Mesodermal cell (in vitro differentiated cells): ENCODE data around the gene SASH1.

Experiments
- H3K27ac ChIP-seq: 2 replicates; pipeline ENCODE4 v1.7.0; 2013; ENCODE audit warnings: mild to moderate bottlenecking, low read depth, low read length, moderate library complexity; ENCODE audit not compliant: severe bottlenecking
- H3K36me3 ChIP-seq: 2 replicates; pipeline ENCODE4 v1.7.1; 2013; ENCODE audit warnings: mild to moderate bottlenecking, low read length, moderate library complexity; ENCODE audit not compliant: control insufficient read depth, insufficient read depth
- H3K4me1 ChIP-seq: one replicate; pipeline ENCODE4 v1.7.1; 2013; ENCODE audit warnings: mild to moderate bottlenecking, low read length; ENCODE audit not compliant: insufficient read depth, control insufficient read depth, poor library complexity, severe bottlenecking
- H3K4me3 ChIP-seq: 2 replicates; pipeline ENCODE4 v1.7.0; 2013; ENCODE audit warnings: low read length, control low read depth, mild to moderate bottlenecking; ENCODE audit not compliant: insufficient read depth, poor library complexity, severe bottlenecking; ENCODE audit errors: extremely low read depth
- H3K9me3 ChIP-seq: 2 replicates; pipeline ENCODE4 v1.7.1; 2013; ENCODE audit warnings: mild to moderate bottlenecking, low read length, moderate library complexity; ENCODE audit not compliant: control insufficient read depth
- WGBS, 2 experiments: methylation state at CpG; one replicate each; pipeline ENCODE4 v1.1.5; 2013; ENCODE audit warnings: missing lambda C conversion rate in 2 of 2; ENCODE audit not compliant: insufficient coverage in 2 of 2; 5-methylcytosine and 5-hydroxymethylcytosine counted together

SASH1 gene

DNA sequence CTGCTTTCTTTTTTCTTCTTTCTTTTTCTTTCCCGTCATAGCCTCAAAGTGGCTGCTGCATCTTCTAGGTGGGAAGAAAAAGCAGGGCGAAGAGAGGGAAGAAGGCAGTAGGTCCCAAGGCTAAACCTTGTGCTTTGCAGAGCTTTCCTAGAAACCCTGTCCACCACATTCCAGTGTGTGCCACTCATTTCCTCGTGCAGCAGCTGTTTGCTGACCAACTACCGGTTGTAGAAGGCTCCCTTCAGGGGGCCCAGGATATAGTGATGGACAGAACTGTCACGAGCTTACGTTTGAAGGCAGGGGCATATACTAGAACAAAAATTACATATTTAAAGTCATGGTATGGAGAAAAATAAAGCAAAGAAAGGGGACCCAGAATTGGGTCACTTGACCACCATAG lies 103.0 kb downstream of the SASH1 start:
- H3K9me3 ChIP-seq, result no peaks in the 10 kb centered on the region
- peaks cover 24% of the 10 kb centered on the region for H3K36me3 ChIP-seq
- WGBS, 2 experiments, result 61 to 70% methylated on average over 2 of the region's 6 CpGs
- H3K4me1 ChIP-seq, result peaks cover 39% of the 10 kb centered on the region
- H3K27ac ChIP-seq, result peak overlapping the region; percentile 19
- no peak overlapping the region for H3K4me3 ChIP-seq

DNA sequence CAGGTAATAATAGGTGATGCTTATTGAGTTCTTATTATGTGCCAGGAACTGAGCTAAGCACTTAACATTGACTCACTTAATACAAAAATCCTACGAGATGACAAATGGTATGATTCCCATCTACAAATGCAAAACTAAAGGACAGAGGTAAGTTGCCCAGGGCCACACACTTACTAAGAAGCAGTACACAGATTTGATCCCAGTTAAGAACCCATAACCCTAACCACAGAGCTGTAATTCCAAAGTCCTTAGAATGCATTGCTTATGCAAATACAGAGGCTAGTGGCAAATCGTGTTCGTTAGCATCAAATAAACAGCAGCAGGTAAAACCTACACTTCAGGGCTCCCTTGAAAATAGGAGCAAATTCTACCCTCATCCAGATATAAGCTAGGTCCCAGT lies 104.0 kb downstream of the SASH1 start:
- 63 to 86% methylated on average over 2 of the region's 3 CpGs for WGBS, 2 experiments
- H3K36me3 ChIP-seq, result peaks cover 24% of the 10 kb centered on the region
- peaks cover 29% of the 10 kb centered on the region for H3K4me1 ChIP-seq
- H3K9me3 ChIP-seq, result no peaks in the 10 kb centered on the region
- H3K27ac ChIP-seq, result no peak overlapping the region
- no peak overlapping the region for H3K4me3 ChIP-seq

DNA sequence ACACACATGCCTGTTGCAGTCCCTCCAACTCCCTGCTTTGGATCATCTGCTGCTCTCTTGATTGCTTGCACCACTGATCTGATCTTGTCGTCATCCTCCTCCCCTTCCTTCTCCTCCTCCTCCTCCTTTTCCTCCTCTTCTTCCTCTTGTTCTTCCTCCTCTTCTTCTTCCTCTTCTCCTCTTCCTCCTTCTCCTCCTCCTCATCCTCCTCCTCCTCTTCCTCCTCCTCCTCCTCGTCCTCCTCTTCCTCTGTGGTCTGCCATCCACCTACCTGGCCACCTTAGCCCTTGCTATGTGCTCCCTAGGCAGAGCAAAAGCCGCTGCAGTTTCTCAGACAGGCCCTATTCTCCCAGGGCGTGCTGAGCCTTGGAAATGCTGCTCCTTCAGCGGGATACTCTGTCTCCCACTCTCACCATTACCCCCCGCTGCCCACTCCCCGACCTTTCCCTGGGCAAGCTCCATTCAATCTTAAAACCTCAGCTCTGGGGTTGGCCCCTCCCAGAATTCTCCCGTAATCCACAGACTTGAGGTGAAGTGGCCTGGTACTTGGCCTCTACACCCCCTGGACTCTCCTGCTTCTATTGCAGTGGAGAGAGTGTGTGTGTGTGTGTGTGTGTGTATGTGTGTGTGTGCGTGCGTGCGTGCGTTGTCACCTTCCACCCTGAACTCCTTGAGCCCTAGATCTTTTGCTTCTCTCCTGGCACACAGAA lies 105.0 kb downstream of the SASH1 start:
- H3K4me3 ChIP-seq, result no peak overlapping the region
- H3K27ac ChIP-seq, result no peak overlapping the region
- no peaks in the 10 kb centered on the region for H3K9me3 ChIP-seq
- 92 to 93% methylated on average over 5 to 7 of the region's 12 CpGs for WGBS, 2 experiments
- peaks cover 21% of the 10 kb centered on the region for H3K4me1 ChIP-seq
- peaks cover 24% of the 10 kb centered on the region for H3K36me3 ChIP-seq

DNA sequence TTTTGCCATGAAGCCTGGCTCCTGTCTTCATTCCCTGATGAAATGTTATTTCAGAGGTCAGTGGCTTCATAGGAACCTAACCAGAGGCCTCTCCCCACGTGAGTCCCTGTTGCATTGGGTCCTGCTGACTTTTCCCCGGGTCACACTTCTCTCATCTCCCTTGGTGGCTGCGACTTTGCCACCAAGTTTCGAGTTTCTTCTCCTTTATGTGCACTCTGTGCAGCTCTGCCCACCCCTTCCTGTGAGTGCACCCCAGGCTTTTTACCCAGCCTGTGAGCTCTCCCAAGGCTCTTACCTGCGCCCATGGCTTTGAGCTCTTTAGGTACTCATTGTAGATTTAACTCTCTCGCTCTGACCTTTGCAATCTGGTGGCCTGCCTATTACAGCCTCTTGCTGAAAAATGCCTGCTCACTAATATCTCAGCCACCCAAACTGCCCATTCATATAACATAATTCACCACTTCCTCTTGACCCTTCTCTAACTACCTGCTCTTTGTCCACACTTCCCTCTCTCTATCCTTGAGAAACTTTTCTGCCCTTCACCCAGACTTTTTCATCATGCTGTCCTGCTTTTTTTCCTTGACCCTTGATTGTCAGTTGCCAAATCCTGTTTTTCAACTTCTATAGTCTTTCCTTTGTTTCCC lies 105.9 kb downstream of the SASH1 start:
- Histone ChIP-seq H3K27ac (no peak overlapping the region), H3K9me3 (no peaks in the 10 kb centered on the region), H3K4me1 (peaks cover 21% of the 10 kb centered on the region), H3K4me3 (no peak overlapping the region), H3K36me3 (peaks cover 24% of the 10 kb centered on the region)
- 86 to 90% methylated on average over 6 of the region's 6 CpGs for WGBS, 2 experiments

DNA sequence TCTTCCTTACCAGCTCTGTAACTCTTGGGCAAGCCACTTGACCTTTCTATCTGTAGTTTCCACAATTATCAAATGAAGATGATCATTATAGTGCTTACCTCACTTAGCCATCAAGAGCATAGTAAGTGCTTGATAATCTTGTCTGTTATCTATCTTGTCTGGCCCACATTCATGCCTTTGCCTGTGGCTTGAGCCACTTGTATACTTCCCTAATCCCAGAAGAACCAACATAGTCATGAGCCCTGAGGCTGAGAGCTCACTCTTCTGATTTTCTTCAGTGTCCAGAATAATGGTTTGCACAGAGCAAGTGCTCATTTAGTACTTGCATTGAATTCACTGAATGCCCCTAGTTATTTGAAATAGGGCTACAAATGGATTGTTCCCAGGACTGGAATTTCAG lies 108.2 kb downstream of the SASH1 start:
- Histone ChIP-seq H3K27ac (no peak overlapping the region), H3K9me3 (no peaks in the 10 kb centered on the region), H3K4me1 (peaks cover 4% of the 10 kb centered on the region), H3K36me3 (peaks cover 38% of the 10 kb centered on the region), H3K4me3 (no peak overlapping the region)

DNA sequence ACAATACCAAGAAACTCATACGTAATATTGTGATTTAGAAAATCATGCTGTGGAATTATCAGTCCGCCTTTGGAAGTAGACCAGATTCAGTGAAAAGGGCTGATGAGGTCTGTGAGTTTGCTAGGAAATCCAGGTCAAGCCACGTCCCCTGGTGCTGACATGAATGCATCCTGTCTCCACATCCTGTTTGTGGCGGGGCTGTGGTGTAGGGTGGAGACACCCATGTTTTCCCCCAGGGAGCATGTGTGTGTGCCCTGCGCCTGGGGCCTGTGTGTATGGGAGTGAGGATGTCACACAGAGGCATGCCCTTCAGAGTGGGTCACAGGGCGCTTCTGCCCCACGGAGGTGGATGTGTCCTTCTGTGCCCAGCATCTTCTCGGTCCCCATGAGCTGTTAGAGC lies 109.1 kb downstream of the SASH1 start:
- Histone ChIP-seq H3K9me3 (no peaks in the 10 kb centered on the region), H3K27ac (no peak overlapping the region), H3K4me3 (no peak overlapping the region), H3K4me1 (no peaks in the 10 kb centered on the region), H3K36me3 (peaks cover 35% of the 10 kb centered on the region)
- WGBS, 2 experiments, result 84 to 89% methylated on average over 5 to 6 of the region's 8 CpGs

DNA sequence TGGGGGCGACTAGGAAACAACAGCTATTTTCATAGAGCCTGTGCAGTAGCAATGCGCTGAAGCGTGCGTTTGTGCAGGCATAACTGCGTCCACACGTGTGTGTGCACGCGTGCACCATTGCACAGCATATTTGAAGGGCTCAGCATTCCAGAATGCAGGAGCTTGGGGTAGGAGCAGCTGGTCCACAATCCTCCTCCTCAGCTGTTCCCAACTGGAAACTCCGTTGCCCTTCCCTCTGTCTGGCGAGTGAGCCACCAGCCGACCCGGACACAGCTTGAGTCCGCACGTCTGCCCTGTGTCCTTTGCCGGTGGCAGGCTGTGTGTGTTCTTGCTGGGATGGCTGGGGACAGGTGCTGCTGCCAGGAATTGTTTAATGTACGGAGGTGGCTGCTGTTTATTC lies 110.2 kb downstream of the SASH1 start:
- Histone ChIP-seq H3K4me1 (no peaks in the 10 kb centered on the region), H3K27ac (no peak overlapping the region)
- WGBS, 2 experiments, result 88 to 97% methylated on average over 11 to 15 of the region's 16 CpGs

DNA sequence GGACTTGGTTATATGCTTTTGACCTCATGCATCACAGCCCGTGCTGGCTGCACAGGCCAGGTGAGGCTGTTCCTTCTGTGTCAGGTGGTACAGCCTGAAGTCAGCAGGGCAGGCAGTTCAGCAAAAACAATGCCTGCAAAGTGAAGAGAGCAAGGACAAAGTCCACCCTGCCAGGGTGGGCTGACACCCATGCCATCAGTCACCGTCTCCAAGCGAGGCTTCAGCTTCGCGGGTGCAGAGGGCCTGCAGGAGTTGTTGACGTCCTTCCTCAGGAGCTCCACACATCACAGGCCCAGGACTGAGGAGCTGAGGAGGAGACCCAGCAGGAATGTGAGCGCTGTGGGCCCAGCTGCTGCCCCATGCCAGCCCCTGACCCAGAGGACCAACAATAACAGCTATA lies 111.3 kb downstream of the SASH1 start:
- WGBS, 2 experiments, result 98 to 99% methylated on average over 7 of the region's 7 CpGs
- no peaks in the 10 kb centered on the region for H3K9me3 ChIP-seq
- no peak overlapping the region for H3K4me3 ChIP-seq
- peaks cover 32% of the 10 kb centered on the region for H3K36me3 ChIP-seq
- no peaks in the 10 kb centered on the region for H3K4me1 ChIP-seq
- no peak overlapping the region for H3K27ac ChIP-seq

More for the DNA sequence above, 110.2 kb downstream of the SASH1 start:
- Histone ChIP-seq H3K36me3 (peaks cover 33% of the 10 kb centered on the region), H3K4me3 (no peak overlapping the region), H3K9me3 (no peaks in the 10 kb centered on the region)

DNA sequence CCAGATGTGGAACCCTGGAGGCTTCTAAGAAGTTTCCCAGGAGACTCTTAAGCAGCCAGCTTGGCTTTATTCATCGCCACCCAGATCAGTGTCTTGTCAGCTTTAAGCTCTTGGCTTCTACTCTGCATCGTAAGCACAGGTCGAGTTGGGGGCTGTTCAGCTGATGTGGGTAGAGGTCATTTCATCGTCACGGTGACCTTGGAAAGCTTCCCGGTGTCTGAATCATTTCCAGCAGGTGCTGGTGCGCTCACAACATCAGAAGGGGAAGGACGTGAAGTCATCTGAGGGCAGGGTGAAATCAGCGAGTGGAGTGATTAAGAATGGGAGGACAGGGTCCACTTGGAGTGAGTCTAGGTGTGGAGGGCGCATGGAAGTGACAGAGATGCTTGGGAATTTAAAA lies 112.6 kb downstream of the SASH1 start:
- Histone ChIP-seq H3K27ac (no peak overlapping the region), H3K4me3 (no peak overlapping the region), H3K4me1 (no peaks in the 10 kb centered on the region), H3K9me3 (no peaks in the 10 kb centered on the region), H3K36me3 (peaks cover 33% of the 10 kb centered on the region)
- 94 to 96% methylated on average over 9 to 10 of the region's 10 CpGs for WGBS, 2 experiments

DNA sequence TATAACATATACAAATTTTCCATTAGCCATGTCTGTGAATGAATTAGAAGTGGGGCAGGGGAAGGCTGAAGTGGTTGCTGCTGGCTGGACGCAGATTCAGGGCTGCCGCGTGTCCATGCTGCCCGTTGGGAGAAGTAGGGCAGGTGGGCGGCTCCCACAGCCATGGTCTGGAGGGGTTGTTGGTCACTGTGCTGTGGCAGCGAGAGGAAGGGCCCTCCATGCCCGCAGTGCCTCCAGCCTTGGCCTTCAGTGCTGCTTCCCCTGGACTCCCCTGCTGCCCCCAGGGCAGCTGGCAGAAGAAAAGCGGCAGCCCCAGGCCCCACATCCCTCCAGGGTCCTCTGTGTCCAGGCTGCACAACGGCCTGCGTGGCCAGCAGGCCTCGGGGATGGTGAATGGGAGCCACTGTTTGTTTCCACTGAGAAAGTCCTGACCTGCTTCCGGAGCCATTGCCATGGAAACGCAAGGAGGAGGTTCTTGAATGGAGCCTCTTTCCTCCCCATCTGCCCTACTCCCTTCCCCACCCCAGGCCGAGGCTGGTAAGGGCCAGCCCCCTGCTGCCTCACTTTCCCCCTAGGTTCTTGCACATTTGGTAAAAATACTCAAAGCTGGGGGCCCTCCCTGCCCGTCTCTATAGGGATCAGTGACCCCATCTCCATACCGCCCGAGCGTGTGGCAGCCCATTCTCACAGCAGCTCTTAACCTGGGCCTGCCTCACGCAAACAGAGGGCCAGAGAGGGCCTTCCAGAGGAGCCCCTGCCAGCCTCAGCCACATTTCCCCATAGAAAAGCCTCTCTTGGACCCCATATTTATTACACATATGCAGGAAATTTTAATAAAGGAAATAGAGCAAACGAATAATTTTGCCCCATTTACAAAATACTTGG lies 113.3 kb downstream of the SASH1 start:
- Histone ChIP-seq H3K9me3 (no peaks in the 10 kb centered on the region), H3K4me1 (no peaks in the 10 kb centered on the region), H3K36me3 (peaks cover 33% of the 10 kb centered on the region), H3K27ac (no peak overlapping the region), H3K4me3 (no peak overlapping the region)
- 92 to 95% methylated on average over 8 to 17 of the region's 20 CpGs for WGBS, 2 experiments
